Sigmoid colon (tissue), 4 donors: ENCODE measurements around the gene ALDH3B2.
"Not testable (repeated sequence)": the region's sequence is repeated elsewhere in the genome, so short reads cannot be mapped to it uniquely, and the experiment has no call there.

Experiments
- POLR2A ChIP-seq, 2 donors: fragments of 450-650 bp; IDR thresholded peaks; one replicate each; pipeline ENCODE4 v1.6.1; 2016; ENCODE audit warnings: antibody characterized with exemption in 2 of 2, mild to moderate bottlenecking in 2 of 2, moderate library complexity in 2 of 2
- POLR2AphosphoS5 ChIP-seq, 4 donors: sonication (generic); formaldehyde crosslinking; IDR thresholded peaks; one replicate each; pipeline ENCODE4 v1.6.1; 2017; ENCODE audit warnings: antibody characterized with exemption in 4 of 4
- TF ChIP-seq, protein P1 (sequence below), 4 experiments: fragments of 450-650 bp in 3 of 4; fragments of 200-600 bp in 1 of 4; IDR thresholded peaks; one replicate each; pipeline ENCODE4 v1.5.1; 2016 to 2019; ENCODE audit warnings: antibody characterized with exemption in 4 of 4, mild to moderate bottlenecking in 3 of 4, moderate library complexity in 2 of 4

DNA sequence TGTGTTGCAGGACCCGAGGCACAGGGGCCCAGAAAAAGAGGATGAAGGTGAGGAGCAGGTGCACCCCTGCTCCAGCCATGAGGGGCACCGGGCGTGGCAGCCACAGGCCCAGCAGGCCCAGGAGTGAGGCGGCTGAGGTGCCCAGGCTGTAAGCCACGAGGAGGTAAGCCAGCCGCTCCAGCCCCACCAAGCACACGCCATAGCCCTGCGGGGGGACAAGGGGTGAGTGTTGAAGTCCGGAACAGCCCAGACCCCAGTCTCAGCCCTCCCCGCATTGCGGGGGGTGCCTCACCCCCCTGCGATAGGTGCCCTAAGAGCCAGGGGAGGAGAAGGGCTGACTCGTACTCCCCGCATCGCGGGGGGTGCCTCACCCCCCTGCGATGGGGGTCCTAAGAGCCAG lies 41.4 kb upstream of the ALDH3B2 start:
- not testable (repeated sequence) for TF ChIP-seq POLR2AphosphoS5, POLR2A (IDR thresholded peaks at IDR 0.05)
- TF ChIP-seq, protein P1, sequence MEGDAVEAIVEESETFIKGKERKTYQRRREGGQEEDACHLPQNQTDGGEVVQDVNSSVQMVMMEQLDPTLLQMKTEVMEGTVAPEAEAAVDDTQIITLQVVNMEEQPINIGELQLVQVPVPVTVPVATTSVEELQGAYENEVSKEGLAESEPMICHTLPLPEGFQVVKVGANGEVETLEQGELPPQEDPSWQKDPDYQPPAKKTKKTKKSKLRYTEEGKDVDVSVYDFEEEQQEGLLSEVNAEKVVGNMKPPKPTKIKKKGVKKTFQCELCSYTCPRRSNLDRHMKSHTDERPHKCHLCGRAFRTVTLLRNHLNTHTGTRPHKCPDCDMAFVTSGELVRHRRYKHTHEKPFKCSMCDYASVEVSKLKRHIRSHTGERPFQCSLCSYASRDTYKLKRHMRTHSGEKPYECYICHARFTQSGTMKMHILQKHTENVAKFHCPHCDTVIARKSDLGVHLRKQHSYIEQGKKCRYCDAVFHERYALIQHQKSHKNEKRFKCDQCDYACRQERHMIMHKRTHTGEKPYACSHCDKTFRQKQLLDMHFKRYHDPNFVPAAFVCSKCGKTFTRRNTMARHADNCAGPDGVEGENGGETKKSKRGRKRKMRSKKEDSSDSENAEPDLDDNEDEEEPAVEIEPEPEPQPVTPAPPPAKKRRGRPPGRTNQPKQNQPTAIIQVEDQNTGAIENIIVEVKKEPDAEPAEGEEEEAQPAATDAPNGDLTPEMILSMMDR (IDR thresholded peaks at IDR 0.05), result not testable (repeated sequence)
